Measurements from ENCODE around the gene C19orf38.
"Not testable (repeated sequence)": the region's sequence is repeated elsewhere in the genome, so short reads cannot be mapped to it uniquely, and the experiment has no call there.

The C19orf38 gene

GRCh38 chr19:10852098-10852800 is 4.0 kb downstream of the C19orf38 start:
- no peak for DNase-seq (ENCODE audit: low read depth in 2 of 2)

- DNase-seq (ENCODE audit: low read depth in 2 of 2), result no peak
Observed at GRCh38 chr19:10852941-10853340, 4.7 kb downstream of the C19orf38 start.

GRCh38 chr19:10854350-10855089 is 6.3 kb downstream of the C19orf38 start:
- no peak for DNase-seq (ENCODE audit: low read depth in 2 of 2)

- no peak for DNase-seq (ENCODE audit: low read depth in 2 of 2)
Observed at GRCh38 chr19:10855879-10856522, 7.8 kb downstream of the C19orf38 start.

- not testable (repeated sequence) for DNase-seq (ENCODE audit: low read depth in 2 of 2)
Observed at GRCh38 chr19:10856899-10857298, 8.7 kb downstream of the C19orf38 start.

GRCh38 chr19:10858204-10858828 is 10.1 kb downstream of the C19orf38 start:
- DNase-seq (ENCODE audit: low read depth in 2 of 2), result no peak

GRCh38 chr19:10861103-10861651 is 13.0 kb downstream of the C19orf38 start:
- DNase-seq (ENCODE audit: low read depth in 2 of 2), result no peak

GRCh38 chr19:10862561-10863106 is 14.4 kb downstream of the C19orf38 start:
- DNase-seq (ENCODE audit: low read depth in 2 of 2), result no peak

- DNase-seq (ENCODE audit: low read depth in 2 of 2), result no peak
Observed at GRCh38 chr19:10863107-10863717, 15.0 kb downstream of the C19orf38 start.

- peak; percentile 63 to 78 for DNase-seq (ENCODE audit: low read depth in 2 of 2)
Observed at GRCh38 chr19:10864538-10864899, 16.3 kb downstream of the C19orf38 start.

- no peak for DNase-seq (ENCODE audit: low read depth in 2 of 2)
Observed at GRCh38 chr19:10866495-10866894, 18.3 kb downstream of the C19orf38 start.

- no peak for DNase-seq (ENCODE audit: low read depth in 2 of 2)
Observed at GRCh38 chr19:10868872-10869547, 20.8 kb downstream of the C19orf38 start.

GRCh38 chr19:10869872-10870311 is 21.7 kb downstream of the C19orf38 start:
- not testable (repeated sequence) for DNase-seq (ENCODE audit: low read depth in 2 of 2)

- no peak for DNase-seq (ENCODE audit: low read depth in 2 of 2)
Observed at GRCh38 chr19:10870501-10870954, 22.3 kb downstream of the C19orf38 start.

GRCh38 chr19:10870955-10871603 is 22.9 kb downstream of the C19orf38 start, which contains the start of gene CARM1:
Gene CARM1 (plus strand): TSS chr19:10871553. CDS start chr19:10871703, 150 bp downstream.
- DNase-seq (ENCODE audit: low read depth in 2 of 2), result peak; percentile 98 to 100

- no peak for DNase-seq (ENCODE audit: low read depth in 2 of 2)
Observed at GRCh38 chr19:10871711-10872545, 23.7 kb downstream of the C19orf38 start.

- DNase-seq (ENCODE audit: low read depth in 2 of 2), result no peak
Observed at GRCh38 chr19:10872546-10873107, 24.4 kb downstream of the C19orf38 start.

- DNase-seq (ENCODE audit: low read depth in 2 of 2), result no peak
Observed at GRCh38 chr19:10874024-10874423, 25.8 kb downstream of the C19orf38 start.

Measured in stimulated activated CD4-positive, alpha-beta T cell treated with anti-CD3 and anti-CD28 coated beads, Interleukin-15, amount 100 ng/mL, for 48 hours (primary cell).